Umbilical cord (tissue), 2 donors: ENCODE measurements around the gene ZFC3H1. TPM values are rescaled to one million over a fixed set of nuclear protein-coding genes. Genes with fewer than 3 reads are reported as not detected.

Experiments used
- DNase-seq: peaks from one replicate; pipeline ENCODE4 v3.0.0-alpha.2; 2015; ENCODE audit warnings: low spot score
- total RNA-seq: library from RNA; depleted of rRNA; stranded (reverse); fragments of >200 nt; gene quantifications from one replicate; pipeline ENCODE4 v1.2.3, GENCODE V29; 2014; ENCODE audit warnings: low replicate concordance; ENCODE audit not compliant: insufficient read depth

ZFC3H1 gene
- total RNA-seq, 1 donor from 2014 or later = 55.6 TPM

- DNase-seq = no peak
Measured at GRCh38 chr12:71684081-71684480, 20.4 kb upstream of the ZFC3H1 start.

- no peak for DNase-seq
Measured at GRCh38 chr12:71683633-71684032, 20.0 kb upstream of the ZFC3H1 start.

- no peak for DNase-seq
Measured at GRCh38 chr12:71682466-71682865, 18.8 kb upstream of the ZFC3H1 start.

GRCh38 chr12:71671816-71672215 lies 8.2 kb upstream of the ZFC3H1 start:
- no peak for DNase-seq

- DNase-seq = no peak
Measured at GRCh38 chr12:71671311-71671710, 7.7 kb upstream of the ZFC3H1 start.

GRCh38 chr12:71666259-71666658 lies 2.6 kb upstream of the ZFC3H1 start:
- no peak for DNase-seq

- no peak for DNase-seq
Measured at GRCh38 chr12:71665090-71665463, 1.4 kb upstream of the ZFC3H1 start.

- no peak for DNase-seq
Measured at GRCh38 chr12:71664411-71665089, 902 bp upstream of the ZFC3H1 start.

- peak; percentile 68 for DNase-seq
Measured at GRCh38 chr12:71662849-71663560, 643 bp downstream of the ZFC3H1 start.

- DNase-seq = peak; percentile 66
Measured at GRCh38 chr12:71661977-71662530, 1.6 kb downstream of the ZFC3H1 start.

- DNase-seq = no peak
Measured at GRCh38 chr12:71656740-71657139, 6.9 kb downstream of the ZFC3H1 start.

GRCh38 chr12:71655907-71656306 lies 7.7 kb downstream of the ZFC3H1 start:
- DNase-seq = no peak

- DNase-seq = no peak
Measured at GRCh38 chr12:71655495-71655894, 8.2 kb downstream of the ZFC3H1 start.

GRCh38 chr12:71654200-71654599 lies 9.4 kb downstream of the ZFC3H1 start:
- DNase-seq = no peak

GRCh38 chr12:71653137-71653536 lies 10.5 kb downstream of the ZFC3H1 start:
- DNase-seq = no peak

GRCh38 chr12:71652656-71653055 lies 11.0 kb downstream of the ZFC3H1 start:
- no peak for DNase-seq

- no peak for DNase-seq
Measured at GRCh38 chr12:71649401-71649800, 14.2 kb downstream of the ZFC3H1 start.

- DNase-seq = peak; percentile 37
Measured at GRCh38 chr12:71648537-71648936, 15.1 kb downstream of the ZFC3H1 start.

- no peak for DNase-seq
Measured at GRCh38 chr12:71646512-71646911, 17.1 kb downstream of the ZFC3H1 start.

- no peak for DNase-seq
Measured at GRCh38 chr12:71645268-71645667, 18.4 kb downstream of the ZFC3H1 start.

GRCh38 chr12:71642264-71642663 lies 21.4 kb downstream of the ZFC3H1 start:
- DNase-seq = peak; percentile 64

GRCh38 chr12:71641390-71641789 lies 22.3 kb downstream of the ZFC3H1 start:
- no peak for DNase-seq

GRCh38 chr12:71640316-71640715 lies 23.3 kb downstream of the ZFC3H1 start:
- no peak for DNase-seq
